Subcutaneous abdominal adipose tissue (tissue), 5 donors: ENCODE data around the gene GRIA1.

Experiments used
- H3K27ac ChIP-seq: one replicate; pipeline ENCODE4 v1.7.0; 2013; ENCODE audit warnings: low read depth, mild to moderate bottlenecking, inconsistent platforms, low read length, moderate library complexity
- H3K27me3 ChIP-seq, 5 donors: one replicate each; pipeline ENCODE4 v1.7.0; 2013; ENCODE audit warnings: low read length in 5 of 5, inconsistent platforms in 1 of 5; ENCODE audit not compliant: control insufficient read depth in 5 of 5, insufficient read depth in 4 of 5
- H3K36me3 ChIP-seq, 5 donors: one replicate each; pipeline ENCODE4 v1.7.0; 2013; ENCODE audit warnings: low read length in 5 of 5; ENCODE audit not compliant: control insufficient read depth in 5 of 5, insufficient read depth in 5 of 5
- H3K4me1 ChIP-seq, 5 donors: one replicate each; pipeline ENCODE4 v1.7.0; 2013; ENCODE audit warnings: low read length in 5 of 5, mild to moderate bottlenecking in 3 of 5, moderate library complexity in 1 of 5; ENCODE audit not compliant: control insufficient read depth in 5 of 5, insufficient read depth in 5 of 5
- H3K4me3 ChIP-seq, 5 donors: one replicate each; pipeline ENCODE4 v1.7.0; 2013; ENCODE audit warnings: low read length in 5 of 5, low read depth in 1 of 5
- H3K9ac ChIP-seq, 5 donors: one replicate each; pipeline ENCODE4 v1.7.0; 2013; ENCODE audit warnings: low read length in 5 of 5, mild to moderate bottlenecking in 4 of 5, moderate library complexity in 3 of 5
- H3K9me3 ChIP-seq, 5 donors: one replicate each; pipeline ENCODE4 v1.7.0; 2013; ENCODE audit warnings: low read length in 5 of 5; ENCODE audit not compliant: control insufficient read depth in 5 of 5
- donor health status: healthy.
- donor health status: healthy.
- donor health status: healthy.
- donor health status: healthy.
- donor health status: healthy.

GRIA1 gene

GRCh38 chr5:153779836-153780235 lies 289.4 kb downstream of the GRIA1 start:
- H3K4me1 ChIP-seq = no peaks in the 10 kb centered on the region
- no peaks in the 10 kb centered on the region for H3K27me3 ChIP-seq
- no peaks in the 10 kb centered on the region for H3K9me3 ChIP-seq
- H3K9ac ChIP-seq = no peak overlapping the region
- no peak overlapping the region for H3K4me3 ChIP-seq
- H3K27ac ChIP-seq = no peak overlapping the region
- H3K36me3 ChIP-seq = no peaks in the 10 kb centered on the region

- Histone ChIP-seq H3K9me3 (no peaks in the 10 kb centered on the region), H3K36me3 (no peaks in the 10 kb centered on the region), H3K27me3 (no peaks in the 10 kb centered on the region), H3K4me1 (no peaks in the 10 kb centered on the region), H3K9ac (no peak overlapping the region), H3K27ac (no peak overlapping the region), H3K4me3 (no peak overlapping the region)
Measured at GRCh38 chr5:153780876-153781705, 290.6 kb downstream of the GRIA1 start.

GRCh38 chr5:153782589-153783361 lies 292.3 kb downstream of the GRIA1 start:
- no peaks in the 10 kb centered on the region for H3K27me3 ChIP-seq

GRCh38 chr5:153783362-153783658 lies 292.8 kb downstream of the GRIA1 start:
- Histone ChIP-seq H3K4me1 (no peaks in the 10 kb centered on the region), H3K9me3 (no peaks in the 10 kb centered on the region), H3K9ac (no peak overlapping the region), H3K36me3 (no peaks in the 10 kb centered on the region), H3K27me3 (no peaks in the 10 kb centered on the region), H3K27ac (no peak overlapping the region), H3K4me3 (no peak overlapping the region)

More at GRCh38 chr5:153782589-153783361, 292.3 kb downstream of the GRIA1 start:
- Histone ChIP-seq H3K4me3 (no peak overlapping the region), H3K27ac (no peak overlapping the region), H3K9me3 (no peaks in the 10 kb centered on the region), H3K4me1 (no peaks in the 10 kb centered on the region), H3K9ac (no peak overlapping the region), H3K36me3 (no peaks in the 10 kb centered on the region)

- no peak overlapping the region for H3K4me3 ChIP-seq
- H3K27me3 ChIP-seq = no peaks in the 10 kb centered on the region
- H3K4me1 ChIP-seq = no peaks in the 10 kb centered on the region
- H3K27ac ChIP-seq = no peak overlapping the region
- no peak overlapping the region for H3K9ac ChIP-seq
- H3K9me3 ChIP-seq = no peaks in the 10 kb centered on the region
- H3K36me3 ChIP-seq = no peaks in the 10 kb centered on the region
Measured at GRCh38 chr5:153784277-153784676, 293.8 kb downstream of the GRIA1 start.

- no peak overlapping the region for H3K9ac ChIP-seq
- no peak overlapping the region for H3K27ac ChIP-seq
Measured at GRCh38 chr5:153791339-153791738, 300.9 kb downstream of the GRIA1 start.

GRCh38 chr5:153792305-153792704 lies 301.8 kb downstream of the GRIA1 start:
- Histone ChIP-seq H3K27me3 (no peaks in the 10 kb centered on the region), H3K9me3 (no peaks in the 10 kb centered on the region), H3K9ac (no peak overlapping the region), H3K4me3 (no peak overlapping the region), H3K27ac (no peak overlapping the region), H3K4me1 (no peaks in the 10 kb centered on the region), H3K36me3 (no peaks in the 10 kb centered on the region)

More at GRCh38 chr5:153791339-153791738, 300.9 kb downstream of the GRIA1 start:
- Histone ChIP-seq H3K4me1 (no peaks in the 10 kb centered on the region), H3K4me3 (no peak overlapping the region), H3K27me3 (no peaks in the 10 kb centered on the region), H3K36me3 (no peaks in the 10 kb centered on the region), H3K9me3 (no peaks in the 10 kb centered on the region)

GRCh38 chr5:153793699-153794098 lies 303.2 kb downstream of the GRIA1 start:
- H3K27me3 ChIP-seq = no peaks in the 10 kb centered on the region
- no peak overlapping the region for H3K4me3 ChIP-seq
- H3K4me1 ChIP-seq = no peaks in the 10 kb centered on the region
- no peaks in the 10 kb centered on the region for H3K9me3 ChIP-seq
- no peak overlapping the region for H3K27ac ChIP-seq
- H3K36me3 ChIP-seq = no peaks in the 10 kb centered on the region
- no peak overlapping the region for H3K9ac ChIP-seq

GRCh38 chr5:153794327-153794726 lies 303.9 kb downstream of the GRIA1 start:
- Histone ChIP-seq H3K4me3 (no peak overlapping the region), H3K9ac (no peak overlapping the region), H3K4me1 (no peaks in the 10 kb centered on the region), H3K36me3 (no peaks in the 10 kb centered on the region), H3K9me3 (no peaks in the 10 kb centered on the region), H3K27me3 (no peaks in the 10 kb centered on the region), H3K27ac (no peak overlapping the region)

- Histone ChIP-seq H3K4me1 (no peaks in the 10 kb centered on the region), H3K4me3 (no peak overlapping the region), H3K9ac (no peak overlapping the region), H3K27me3 (no peaks in the 10 kb centered on the region), H3K27ac (no peak overlapping the region), H3K36me3 (no peaks in the 10 kb centered on the region), H3K9me3 (no peaks in the 10 kb centered on the region)
Measured at GRCh38 chr5:153796527-153796926, 306.1 kb downstream of the GRIA1 start.
